Fibroblast of peridontal ligament (primary cell): ENCODE measurements around the gene MBD3L5.
"Not testable (repeated sequence)": the region's sequence is repeated elsewhere in the genome, so short reads cannot be mapped to it uniquely, and the experiment has no call there.

ENCODE experiments used
- DNase-seq: peaks from one replicate; pipeline ENCODE4 v3.0.0-alpha.2; 2010; ENCODE audit errors: extremely low read depth

MBD3L5 gene

GRCh38 chr19:7030278-7030677 is at the start of gene MBD3L5:
TSS of gene MBD3L5 (plus strand) at chr19:7030578. CDS start at chr19:7030612, 34 bp downstream.
- not testable (repeated sequence) for DNase-seq

GRCh38 chr19:6983448-6983847 is 46.9 kb upstream of the MBD3L5 start:
- DNase-seq = no peak

- DNase-seq = no peak
Measured at GRCh38 chr19:6987850-6988249, 42.5 kb upstream of the MBD3L5 start.

- no peak for DNase-seq
Measured at GRCh38 chr19:6988257-6988656, 42.1 kb upstream of the MBD3L5 start.

- DNase-seq = no peak
Measured at GRCh38 chr19:6995054-6995453, 35.3 kb upstream of the MBD3L5 start.

GRCh38 chr19:6996810-6997209 is 33.6 kb upstream of the MBD3L5 start:
- DNase-seq = no peak

GRCh38 chr19:6997679-6998445 is 32.5 kb upstream of the MBD3L5 start:
- DNase-seq = no peak

GRCh38 chr19:6999933-7000332 is 30.4 kb upstream of the MBD3L5 start:
- DNase-seq = no peak

- no peak for DNase-seq
Measured at GRCh38 chr19:7000333-7000732, 30.0 kb upstream of the MBD3L5 start.

- DNase-seq = no peak
Measured at GRCh38 chr19:7000816-7001215, 29.6 kb upstream of the MBD3L5 start.

- peak; percentile 17 for DNase-seq
Measured at GRCh38 chr19:7004313-7004931, 26.0 kb upstream of the MBD3L5 start.

GRCh38 chr19:7006135-7006704 is 24.2 kb upstream of the MBD3L5 start:
- DNase-seq = no peak

- DNase-seq = no peak
Measured at GRCh38 chr19:7007859-7008258, 22.5 kb upstream of the MBD3L5 start.

- DNase-seq = no peak
Measured at GRCh38 chr19:7010722-7011593, 19.4 kb upstream of the MBD3L5 start.

- no peak for DNase-seq
Measured at GRCh38 chr19:7013678-7014077, 16.7 kb upstream of the MBD3L5 start.

GRCh38 chr19:7018828-7019227 is 11.6 kb upstream of the MBD3L5 start:
- DNase-seq = no peak

GRCh38 chr19:7021331-7021730 is 9.0 kb upstream of the MBD3L5 start, which contains the start of gene MBD3L2B:
TSS of gene MBD3L2B (minus strand) at chr19:7021431. CDS start at chr19:7021397, 34 bp downstream.
- DNase-seq = not testable (repeated sequence)

- DNase-seq = not testable (repeated sequence)
Measured at GRCh38 chr19:7028790-7029189, 1.6 kb upstream of the MBD3L5 start.

- DNase-seq = not testable (repeated sequence)
Measured at GRCh38 chr19:7040079-7040478, 9.7 kb downstream of the MBD3L5 start, which contains the start of gene MBD3L4. TSS of gene MBD3L4 (minus strand) at chr19:7040179. CDS start at chr19:7040144, 35 bp downstream.

- not testable (repeated sequence) for DNase-seq
Measured at GRCh38 chr19:7041563-7041962, 11.2 kb downstream of the MBD3L5 start.

GRCh38 chr19:7049021-7049420 is 18.6 kb downstream of the MBD3L5 start, which contains the start of gene MBD3L2:
TSS of gene MBD3L2 (plus strand) at chr19:7049321. CDS start at chr19:7049374, 53 bp downstream.
- DNase-seq = not testable (repeated sequence)

- DNase-seq = not testable (repeated sequence)
Measured at GRCh38 chr19:7051421-7051820, 21.0 kb downstream of the MBD3L5 start.
